GM18870 (cell line): Measurements from ENCODE around the gene TSTD1.
"Not testable (repeated sequence)": the region's sequence is repeated elsewhere in the genome, so short reads cannot be mapped to it uniquely, and the experiment has no call there.

ENCODE experiments used
- ATAC-seq: cut with Tn5 transposase; IDR thresholded peaks from one replicate; pipeline ENCODE4 v1.9.1; 2021; ENCODE audit warnings: moderate library complexity; ENCODE audit not compliant: unreplicated experiment

The TSTD1 gene

DNA sequence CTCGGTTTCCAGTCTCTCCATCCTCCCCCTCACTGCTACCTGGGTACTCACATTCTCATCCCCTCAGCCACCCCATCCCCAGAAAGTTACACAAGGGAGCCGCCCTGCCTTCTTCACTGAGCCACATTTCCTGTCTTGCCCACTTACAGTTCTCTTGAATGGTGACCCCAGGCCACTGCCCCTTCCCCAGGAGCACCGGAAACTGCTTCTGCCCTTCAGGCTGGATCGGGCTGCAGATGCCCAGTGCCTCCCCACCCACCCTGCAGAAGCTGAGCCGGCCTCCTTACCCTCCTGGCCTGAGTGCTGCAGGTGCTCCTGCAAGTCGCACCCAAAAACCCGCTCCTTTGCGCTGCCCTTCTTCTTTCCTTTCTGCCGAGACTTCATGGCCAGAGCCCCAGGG lies 30.5 kb upstream of the TSTD1 start:
- no peak for ATAC-seq

- ATAC-seq = peak; percentile 50
These were observed 29.8 kb upstream of the TSTD1 start for GRCh38 chr1:161068306-161069234.

- no peak for ATAC-seq
These were observed 27.9 kb upstream of the TSTD1 start for GRCh38 chr1:161066694-161067093.

DNA sequence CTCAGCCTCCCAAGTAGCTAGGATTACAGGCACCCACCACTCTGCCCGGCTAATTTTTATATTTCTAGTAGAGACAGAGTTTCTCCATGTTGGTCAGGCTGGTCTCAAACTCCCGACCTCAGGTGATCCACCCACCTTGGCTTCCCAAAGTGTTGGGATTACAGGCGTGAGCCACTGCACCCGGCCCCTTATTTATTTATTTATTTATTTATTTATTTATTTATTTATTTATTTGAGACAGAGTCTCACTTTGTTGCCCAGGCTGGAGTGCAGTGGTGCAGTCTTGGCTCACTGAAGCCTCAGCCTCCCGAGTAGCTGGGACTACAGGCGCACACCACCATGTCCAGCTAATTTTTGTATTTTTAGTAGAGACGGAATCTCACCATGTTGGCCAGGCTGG lies 26.9 kb upstream of the TSTD1 start:
- ATAC-seq = not testable (repeated sequence)

GRCh38 chr1:161063936-161064335 lies 25.2 kb upstream of the TSTD1 start:
- not testable (repeated sequence) for ATAC-seq

DNA sequence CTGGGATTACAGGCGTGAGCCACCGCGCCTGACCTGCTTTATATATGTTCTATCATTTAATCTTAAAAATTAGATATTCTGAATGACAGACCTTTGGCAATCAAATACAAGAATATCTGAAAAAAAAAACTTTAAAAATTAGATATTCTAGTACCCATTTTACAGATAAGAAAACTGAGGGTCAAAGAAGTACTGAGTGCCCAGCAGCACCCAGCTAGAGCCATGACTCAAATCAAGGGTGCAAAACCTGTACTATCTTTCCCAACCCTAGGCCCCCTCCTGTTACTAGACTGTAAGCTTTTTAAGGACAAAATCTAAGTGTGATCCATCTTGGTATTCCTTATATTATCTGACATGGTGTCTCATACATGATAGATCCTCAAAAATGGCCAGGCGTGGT lies 22.7 kb upstream of the TSTD1 start:
- no peak for ATAC-seq

- no peak for ATAC-seq
These were observed 20.5 kb upstream of the TSTD1 start for GRCh38 chr1:161059293-161059692.

DNA sequence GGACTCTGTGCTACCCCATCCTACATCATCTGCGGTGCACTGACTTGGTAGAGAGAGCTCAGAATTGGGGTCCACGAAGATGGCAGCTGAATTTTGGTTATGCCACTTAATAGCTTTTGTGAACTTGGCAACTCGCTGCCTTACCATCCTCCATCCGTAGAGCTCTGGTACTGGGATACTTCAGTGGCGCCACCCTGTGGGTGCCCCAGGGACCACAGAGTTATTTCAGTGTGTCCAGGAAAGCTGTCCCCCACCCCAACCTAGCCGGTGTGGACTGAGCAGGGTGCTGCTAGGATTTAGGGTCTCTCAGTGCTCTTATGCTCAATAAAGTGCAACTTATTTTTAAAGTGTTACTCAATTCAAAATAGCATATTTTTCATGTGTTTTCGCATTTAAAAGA lies 16.0 kb upstream of the TSTD1 start:
- no peak for ATAC-seq

DNA sequence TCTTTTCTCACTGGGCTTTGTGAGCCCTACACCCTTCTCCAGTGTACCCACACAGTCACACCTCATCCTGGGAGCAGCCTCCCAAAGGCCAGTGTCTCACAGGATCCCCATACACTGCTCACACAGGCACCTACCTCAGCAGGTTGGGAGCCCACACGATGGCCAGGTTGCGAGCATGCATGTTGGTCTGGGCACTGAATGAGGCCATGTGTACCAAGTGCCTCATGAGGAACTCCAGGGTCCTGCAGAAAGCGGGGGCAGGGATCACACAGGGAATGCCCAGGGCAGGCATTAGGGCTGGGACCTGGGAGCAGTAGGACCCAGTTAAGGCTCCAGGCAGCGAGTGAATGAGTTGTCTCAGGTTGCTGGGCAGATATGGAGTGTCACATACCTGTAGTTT lies 15.5 kb upstream of the TSTD1 start:
- ATAC-seq = no peak

DNA sequence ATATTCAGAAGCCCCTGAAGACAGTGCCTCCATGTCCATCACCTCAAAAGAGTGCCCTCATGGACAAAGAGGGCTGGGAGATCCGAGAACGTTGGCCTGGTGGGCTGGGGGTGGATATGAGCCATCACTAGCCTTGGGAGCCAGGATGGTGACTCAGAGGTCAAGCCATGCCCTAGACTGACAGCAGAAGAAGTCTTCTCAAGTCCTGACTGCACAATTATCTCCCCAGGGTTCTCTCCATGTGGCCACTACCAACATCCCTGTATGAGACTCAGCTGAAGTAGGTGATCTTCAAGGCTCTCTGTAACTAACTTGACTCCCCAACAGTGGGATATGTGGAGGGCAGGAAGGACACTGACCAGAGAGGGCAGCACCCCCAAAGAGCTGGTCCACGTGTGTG lies 14.1 kb upstream of the TSTD1 start:
- no peak for ATAC-seq

DNA sequence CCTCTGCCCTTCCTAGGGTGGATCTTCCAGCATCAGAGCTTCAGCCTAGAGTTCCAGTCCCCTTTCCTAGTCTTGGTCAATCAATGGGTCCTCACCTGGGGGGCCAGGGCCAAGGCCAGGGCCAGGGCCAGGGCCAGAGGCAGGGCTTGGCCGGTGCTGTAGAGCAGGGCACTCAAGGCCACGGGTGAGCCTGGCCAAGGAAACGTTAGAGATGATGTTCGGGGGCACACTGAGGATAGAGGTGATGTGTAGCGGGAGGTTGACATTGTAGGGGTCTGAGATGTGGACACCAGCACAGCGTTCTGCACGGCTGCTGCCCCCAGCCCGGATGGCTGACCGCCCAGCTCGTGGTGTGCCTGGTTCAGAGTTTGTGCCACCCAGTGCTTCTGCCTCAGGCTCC lies 12.5 kb upstream of the TSTD1 start:
- no peak for ATAC-seq

GRCh38 chr1:161048949-161049722 lies 10.4 kb upstream of the TSTD1 start:
- no peak for ATAC-seq

- ATAC-seq = no peak
These were observed 9.0 kb upstream of the TSTD1 start for GRCh38 chr1:161047436-161048420.

GRCh38 chr1:161046605-161047228 lies 8.0 kb upstream of the TSTD1 start:
- peak; percentile 36 for ATAC-seq

DNA sequence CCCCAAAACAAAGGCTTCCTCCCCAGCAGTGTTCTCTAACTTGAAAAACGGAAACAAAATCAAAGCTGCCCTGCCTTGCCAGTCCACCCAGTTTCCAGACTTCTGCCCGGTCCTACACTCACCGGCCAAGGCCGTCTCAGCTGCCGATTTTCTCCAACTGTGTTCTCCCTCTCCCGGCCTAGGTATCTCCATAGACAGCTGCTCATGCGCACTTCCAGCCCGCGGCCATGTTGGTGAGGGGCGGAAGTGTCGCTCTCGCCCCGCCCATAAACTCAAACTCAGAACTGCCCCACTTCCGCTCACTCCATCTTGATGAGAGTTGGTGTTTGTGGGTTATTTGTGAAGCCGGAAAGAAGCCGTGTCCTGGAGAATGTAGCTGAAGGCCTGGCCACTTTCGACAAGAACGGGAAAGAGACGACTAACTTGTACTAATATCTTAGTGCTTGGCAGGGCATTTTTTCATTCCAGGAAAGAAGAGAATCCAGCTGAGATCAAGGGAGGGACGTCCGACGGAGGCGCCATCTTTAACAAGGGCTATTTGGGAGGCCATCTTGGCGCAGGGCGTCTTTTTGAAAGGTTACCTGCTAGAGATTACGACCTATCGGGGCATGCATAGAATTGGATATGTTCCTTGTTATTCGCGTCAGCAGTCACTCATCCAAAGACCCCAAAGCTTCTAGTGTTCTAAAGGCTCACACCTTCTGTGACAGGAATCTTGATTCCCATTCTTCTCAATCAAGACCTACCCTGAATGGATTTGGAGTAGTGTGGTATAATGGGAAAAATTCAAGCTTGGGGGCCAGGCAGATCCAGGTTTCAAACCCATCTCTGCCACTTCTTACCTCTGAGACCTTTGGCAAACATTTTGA lies 7.2 kb upstream of the TSTD1 start, which contains the start of gene USF1:
Gene USF1, minus strand, starts transcription at position 242 of the 869 bp plus-strand sequence. CDS start 2,702 bp downstream, outside the sequence.
- ATAC-seq = peak; percentile 44

DNA sequence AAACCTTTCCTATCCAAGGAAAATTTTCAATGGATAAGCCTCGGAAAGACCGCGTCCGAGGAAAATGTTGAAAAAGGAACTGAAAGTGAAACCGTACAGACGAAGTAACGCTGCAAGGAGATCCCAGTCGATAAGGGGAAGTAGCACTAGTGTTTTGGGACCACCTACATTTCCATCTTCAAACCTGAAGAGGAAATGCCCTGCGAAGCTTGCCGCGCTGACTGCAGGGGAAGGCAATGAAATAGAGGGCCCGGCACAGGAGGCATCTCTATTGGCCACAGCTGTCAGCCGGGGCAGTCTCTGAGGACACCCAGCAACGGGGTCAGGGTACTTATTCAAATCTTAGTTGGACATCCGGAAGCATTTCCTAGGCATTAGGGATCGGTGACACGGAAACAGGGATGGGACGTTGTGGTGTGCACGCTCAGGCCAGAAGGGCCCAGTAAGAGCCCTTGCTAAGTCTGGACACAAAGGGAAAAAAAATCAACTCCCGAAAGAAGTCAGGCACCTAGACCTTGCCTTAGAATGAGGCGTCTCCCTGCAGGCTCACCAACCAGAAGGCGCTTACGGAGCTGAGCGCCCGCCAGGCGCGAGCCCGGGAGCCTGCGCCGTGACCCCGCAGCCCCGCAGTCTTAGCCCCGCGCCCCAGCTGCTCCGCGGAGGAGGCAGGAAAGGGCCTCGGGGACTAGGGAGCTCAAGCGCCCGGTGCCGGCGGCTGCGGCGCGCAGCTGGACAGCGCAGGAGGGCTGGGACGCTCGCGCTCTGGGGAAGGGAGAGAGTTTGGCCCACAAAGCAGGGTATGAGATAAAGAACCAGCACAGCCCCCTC lies 6.4 kb upstream of the TSTD1 start:
- ATAC-seq = peak; percentile 35

DNA sequence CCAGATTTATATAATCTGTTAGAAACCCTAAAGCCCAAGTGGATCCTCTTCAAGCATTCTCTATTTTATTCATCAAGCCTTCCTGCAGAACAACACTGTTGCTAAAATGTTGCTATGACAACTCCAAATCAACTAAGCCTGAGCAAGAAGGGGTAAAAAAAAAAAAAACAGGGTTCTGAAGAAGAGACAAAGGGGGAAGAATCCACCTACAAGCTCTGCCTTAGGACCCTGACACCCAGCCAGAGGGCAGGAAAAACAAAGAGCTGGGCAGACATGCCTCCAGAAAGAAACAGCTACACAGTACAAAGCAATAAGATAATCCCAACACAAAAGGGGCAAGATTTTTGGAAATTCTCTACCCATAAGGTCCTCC lies 5.8 kb upstream of the TSTD1 start:
- ATAC-seq = no peak

DNA sequence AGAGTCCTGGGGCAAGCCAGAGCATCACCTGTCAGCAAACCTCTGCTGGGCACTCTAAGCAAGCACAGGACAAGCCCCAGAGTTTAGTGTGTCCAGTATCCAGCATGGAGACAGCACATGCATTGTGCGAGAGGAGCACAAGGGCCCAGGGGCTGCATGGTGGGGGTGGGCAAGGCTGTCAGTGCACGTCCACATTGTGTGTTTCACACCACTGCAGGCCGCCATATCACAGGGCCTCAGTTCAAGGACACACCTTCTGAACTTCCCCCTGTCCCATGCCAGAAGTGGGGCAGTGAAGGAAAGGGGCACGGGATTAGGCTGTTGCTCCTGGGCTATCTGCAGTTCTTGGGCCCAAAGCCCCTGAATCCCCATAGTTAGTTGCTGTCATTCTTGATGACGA lies 782 bp upstream of the TSTD1 start:
- no peak for ATAC-seq

DNA sequence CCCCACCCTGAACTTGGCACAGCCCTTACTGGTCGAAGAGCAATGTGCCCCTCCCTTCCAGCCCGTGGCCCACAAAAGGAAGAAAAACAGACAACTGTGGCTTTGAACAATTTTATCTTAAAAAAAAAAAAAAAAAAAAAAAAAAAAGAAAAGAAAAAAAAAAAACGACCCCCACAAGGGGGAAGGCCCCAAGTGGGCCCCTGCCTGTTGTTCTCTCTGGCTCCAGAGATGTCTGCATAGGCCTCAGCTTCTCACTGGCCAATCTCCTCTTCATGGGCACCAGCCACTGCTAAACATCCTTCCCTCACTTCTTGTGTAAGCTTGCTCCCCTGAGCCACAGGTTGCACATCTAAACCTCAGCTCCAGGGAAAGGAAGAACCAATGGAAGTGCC lies 386 bp upstream of the TSTD1 start:
- ATAC-seq = no peak
